GM21723 (cell line): ENCODE results near the gene RAD51D.
"Not testable (repeated sequence)": the region's sequence is repeated elsewhere in the genome, so short reads cannot be mapped to it uniquely, and the experiment has no call there.

Source experiments
- ATAC-seq: cut with Tn5 transposase; IDR thresholded peaks from one replicate; pipeline ENCODE4 v1.9.1; 2021; ENCODE audit warnings: mild to moderate bottlenecking, moderate library complexity; ENCODE audit not compliant: unreplicated experiment

The RAD51D gene

GRCh38 chr17:35119370-35120165, at the start of gene RAD51D:
Gene RAD51D, minus strand, starts transcription at chr17:35119860. Its CDS starts 247 bp downstream, at chr17:35119613.
- ATAC-seq, result peak; percentile 80

DNA sequence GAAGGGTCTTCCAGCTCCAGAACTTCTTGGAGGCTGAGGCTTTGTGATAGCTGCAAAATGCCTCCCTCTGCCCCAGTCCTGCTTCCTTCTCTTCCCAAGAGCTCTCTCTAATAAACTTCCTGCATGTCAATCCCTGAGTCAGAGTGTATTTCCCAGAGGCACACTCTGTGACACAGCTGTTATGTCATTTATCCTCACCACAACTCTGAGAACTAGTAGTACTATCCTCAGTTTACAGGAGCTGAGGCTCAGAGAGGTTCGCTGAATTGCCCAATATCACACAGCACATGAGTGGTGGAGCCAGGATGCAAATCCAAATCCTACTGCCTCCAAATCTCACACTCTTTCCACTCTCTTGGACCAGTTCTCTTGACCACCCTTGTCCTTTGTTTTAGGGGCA, 48.0 kb upstream of the RAD51D start:
- ATAC-seq, result no peak

DNA sequence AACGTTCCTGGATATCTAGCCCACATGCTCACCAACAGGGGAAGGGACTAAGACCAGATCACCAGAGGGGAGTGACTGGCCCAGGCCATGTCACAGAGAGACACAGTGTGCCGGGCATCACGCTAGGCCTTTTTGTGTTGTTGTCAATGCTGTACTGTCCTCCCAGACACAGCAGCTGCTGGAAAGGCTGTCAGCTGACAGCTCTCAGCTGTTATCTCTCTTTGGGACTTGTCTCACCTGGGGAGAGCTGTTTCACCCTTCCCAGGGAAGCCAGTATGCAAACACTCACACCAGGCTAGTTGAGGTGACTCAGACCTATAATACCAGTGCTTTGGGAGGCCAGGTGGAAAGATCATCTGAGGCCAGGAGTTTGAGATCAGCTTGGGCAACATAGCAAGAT, 47.4 kb upstream of the RAD51D start:
- no peak for ATAC-seq

- ATAC-seq, result no peak
Observed at GRCh38 chr17:35166526-35166925, 46.9 kb upstream of the RAD51D start.

DNA sequence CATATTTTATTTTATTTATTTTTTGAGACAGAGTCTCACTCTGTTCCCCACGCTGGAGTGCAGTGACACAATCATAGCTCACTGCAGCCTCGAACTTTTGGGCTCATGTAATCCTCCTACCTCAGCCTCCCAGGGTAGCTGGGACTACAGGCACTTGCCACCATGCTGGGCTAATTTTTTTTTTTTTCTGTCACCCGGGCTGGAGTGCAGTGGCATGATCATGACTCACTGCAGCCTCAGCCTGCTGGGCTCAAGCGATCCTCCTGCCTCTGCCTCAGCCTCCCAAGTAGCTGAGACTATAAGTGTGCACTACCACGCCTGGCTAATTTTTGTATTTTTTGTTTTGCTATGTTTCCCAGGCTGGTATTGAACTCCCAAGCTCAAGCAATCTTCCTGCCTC, 45.1 kb upstream of the RAD51D start:
- no peak for ATAC-seq

- ATAC-seq, result no peak
Observed at GRCh38 chr17:35163886-35164285, 44.2 kb upstream of the RAD51D start.

- no peak for ATAC-seq
Observed at GRCh38 chr17:35162755-35163154, 43.1 kb upstream of the RAD51D start.

DNA sequence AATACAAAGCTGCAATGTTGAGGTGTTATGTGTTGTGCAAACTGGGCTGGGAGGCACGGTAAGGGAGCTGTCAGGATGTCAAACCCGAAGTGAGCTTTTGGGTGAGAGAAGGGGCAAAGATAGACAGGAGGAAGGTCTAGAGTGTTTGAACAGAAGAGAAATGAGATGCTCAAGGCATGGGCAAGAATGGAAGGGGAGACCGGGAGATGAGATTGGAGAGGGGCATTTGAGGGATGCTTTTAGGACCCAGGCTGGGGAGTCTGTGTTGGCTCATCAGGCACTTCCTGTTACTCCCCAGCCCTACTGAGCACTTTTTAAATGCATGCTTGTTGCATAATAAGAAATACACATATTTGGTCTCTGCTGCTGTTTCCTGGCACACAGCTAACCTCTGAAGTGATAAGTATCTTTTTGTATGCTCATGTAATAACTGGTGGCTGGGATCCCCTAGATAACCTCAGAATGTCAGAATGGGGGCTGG, 41.7 kb upstream of the RAD51D start:
- no peak for ATAC-seq

DNA sequence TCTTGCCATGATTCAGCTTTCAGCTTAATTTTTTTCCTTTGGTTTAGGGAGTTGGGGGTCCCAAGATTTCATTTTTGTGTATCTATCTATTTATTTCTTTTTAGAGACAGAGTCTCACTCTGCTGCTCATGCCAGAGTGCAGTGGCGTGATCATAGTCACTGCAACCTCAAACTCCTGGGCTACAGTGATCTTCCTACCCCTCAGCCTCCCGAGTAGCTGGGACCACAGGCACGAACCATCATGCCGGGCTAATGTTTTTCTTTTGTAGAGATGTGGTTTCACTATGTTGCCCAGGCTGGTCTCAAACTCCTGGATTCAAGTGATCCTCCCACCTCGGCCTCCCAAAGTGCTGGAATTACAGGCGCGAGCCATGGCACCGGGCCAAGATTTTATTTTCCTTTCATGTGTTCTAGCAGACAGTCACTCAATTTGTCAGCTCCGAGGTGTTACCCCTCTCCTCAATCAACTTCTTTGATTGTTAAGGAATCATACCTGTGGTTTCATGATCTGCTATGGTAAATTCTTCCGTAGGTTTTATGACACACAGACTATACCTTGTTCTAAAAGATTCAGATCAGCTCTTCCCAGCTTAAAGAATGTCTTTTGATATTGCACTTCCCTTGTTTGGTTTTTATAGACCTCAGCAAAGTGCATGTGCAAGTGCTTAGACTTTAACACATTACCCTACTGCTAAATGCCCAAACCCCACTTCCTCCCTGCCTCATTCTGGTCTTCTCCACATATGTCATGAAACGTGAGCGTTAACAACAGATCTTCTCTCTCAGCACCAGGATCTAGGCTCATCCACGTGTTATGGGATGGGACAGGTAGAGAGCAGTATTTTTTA, 40.9 kb upstream of the RAD51D start:
- ATAC-seq, result no peak

- ATAC-seq, result no peak
Observed at GRCh38 chr17:35159940-35160339, 40.3 kb upstream of the RAD51D start.

GRCh38 chr17:35155246-35155645, 35.6 kb upstream of the RAD51D start:
- ATAC-seq, result no peak

DNA sequence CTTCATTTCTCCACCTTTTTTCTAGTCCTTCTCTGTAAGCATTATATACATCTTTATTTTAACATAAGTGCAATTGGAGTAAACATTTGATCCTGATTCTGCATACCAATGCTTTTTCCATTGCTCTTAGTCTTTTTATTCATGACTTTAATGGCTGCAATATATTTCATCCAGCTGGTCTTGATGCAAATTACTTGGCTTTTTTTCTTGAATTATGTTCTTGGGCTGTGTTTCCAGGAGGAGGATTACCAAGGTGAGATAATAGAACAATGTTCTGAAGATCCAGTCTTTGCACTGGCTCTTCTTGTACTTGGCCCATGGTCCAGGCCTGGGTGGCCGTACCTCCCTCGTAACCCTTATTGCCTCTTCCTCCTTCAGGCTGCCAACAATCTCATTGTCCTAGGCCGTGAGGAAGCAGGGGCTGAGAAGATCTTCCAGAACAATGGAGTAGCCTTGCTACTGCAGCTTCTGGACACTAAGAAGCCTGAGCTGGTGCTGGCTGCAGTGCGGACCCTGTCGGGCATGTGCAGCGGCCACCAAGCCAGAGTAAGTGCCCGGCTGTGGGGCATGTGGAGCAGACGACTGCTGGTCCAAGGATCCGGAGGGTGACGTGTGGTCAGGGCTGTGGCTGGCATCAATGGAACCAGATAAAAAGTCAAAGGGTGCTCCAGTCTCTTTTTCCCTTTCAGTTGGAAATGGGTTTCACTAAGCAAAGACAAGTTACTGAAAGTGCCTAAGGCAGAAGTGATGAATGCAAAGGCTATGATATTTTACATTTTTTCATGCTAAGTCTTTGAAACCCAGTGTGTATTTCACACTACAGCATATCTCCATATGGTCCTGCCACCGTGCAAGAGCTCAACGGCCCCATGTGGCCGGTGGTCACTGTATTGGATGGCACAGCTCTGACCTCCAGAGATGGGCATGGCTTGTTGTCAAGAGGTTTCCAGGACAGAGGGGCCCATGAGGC, 34.8 kb upstream of the RAD51D start:
- ATAC-seq, result no peak

- no peak for ATAC-seq
Observed at GRCh38 chr17:35152421-35153140, 32.9 kb upstream of the RAD51D start.

- ATAC-seq, result not testable (repeated sequence)
Observed at GRCh38 chr17:35151080-35151479, 31.4 kb upstream of the RAD51D start.

GRCh38 chr17:35149941-35150340, 30.3 kb upstream of the RAD51D start:
- ATAC-seq, result no peak

- ATAC-seq, result no peak
Observed at GRCh38 chr17:35148144-35148543, 28.5 kb upstream of the RAD51D start.

GRCh38 chr17:35147375-35147905, 27.8 kb upstream of the RAD51D start, which contains the start of gene UNC45B:
Gene UNC45B, plus strand, starts transcription at chr17:35147817. Its CDS starts 447 bp downstream, at chr17:35148264.
- ATAC-seq, result no peak

DNA sequence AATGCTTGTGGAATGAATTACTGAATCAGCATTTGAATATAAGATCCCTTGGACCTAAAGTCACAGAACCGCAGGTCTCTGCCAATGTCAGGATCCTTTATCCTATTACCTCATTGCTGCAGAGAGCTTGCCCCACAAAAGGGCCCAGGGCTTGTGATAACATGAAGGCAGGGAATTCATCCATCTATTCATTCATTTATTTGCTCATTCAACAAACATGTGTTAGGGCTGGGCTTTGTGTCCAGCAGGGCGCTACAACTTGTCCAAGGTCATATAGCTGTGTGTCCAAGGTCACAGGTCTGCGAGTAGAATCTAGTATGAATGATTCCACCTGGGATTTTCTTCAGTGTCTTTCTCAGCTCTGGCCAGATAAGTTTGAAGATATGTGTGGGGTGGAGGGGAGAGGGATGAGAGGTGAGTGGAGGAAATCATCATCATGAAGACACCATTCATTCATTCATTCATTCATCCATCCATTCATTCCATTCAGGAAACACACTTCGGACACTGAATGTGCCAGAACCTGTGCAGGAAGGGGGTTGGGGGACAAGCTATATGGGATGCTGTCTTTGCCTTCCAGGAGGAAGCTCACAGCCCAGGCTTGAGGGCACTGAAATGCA, 26.7 kb upstream of the RAD51D start:
- no peak for ATAC-seq

DNA sequence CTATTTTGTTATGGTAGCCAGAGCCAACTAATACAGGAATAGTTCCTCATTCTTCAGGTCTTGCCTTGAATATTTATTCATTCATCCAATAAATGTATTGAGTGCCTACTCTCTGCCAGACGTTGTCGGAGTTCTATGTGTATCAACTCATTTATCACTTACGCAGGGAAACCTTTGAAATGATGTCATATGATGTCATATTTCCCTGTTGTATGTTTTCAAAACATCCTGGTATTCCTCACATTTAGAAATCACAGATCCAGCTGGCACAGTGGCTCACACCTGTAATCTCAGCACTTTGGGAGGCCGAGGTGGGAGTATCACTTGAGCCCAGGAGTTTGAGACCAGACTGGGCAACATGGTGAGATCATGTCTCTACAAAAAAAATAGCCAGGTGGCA, 25.2 kb upstream of the RAD51D start:
- ATAC-seq, result no peak
